Colon (tissue), 2 donors: ENCODE measurements around the gene TNS3.
A peak's percentile ranks its signal among the peaks of the same experiment; 100 is the strongest.

Experiments
- FAIRE-seq: peaks from 2 replicates; lab custom pipeline; 2012; peaks lifted over from hg19 to GRCh38; lab: Jason Lieb, UNC
- donor health status: control.
- donor health status: control.

The TNS3 gene

DNA sequence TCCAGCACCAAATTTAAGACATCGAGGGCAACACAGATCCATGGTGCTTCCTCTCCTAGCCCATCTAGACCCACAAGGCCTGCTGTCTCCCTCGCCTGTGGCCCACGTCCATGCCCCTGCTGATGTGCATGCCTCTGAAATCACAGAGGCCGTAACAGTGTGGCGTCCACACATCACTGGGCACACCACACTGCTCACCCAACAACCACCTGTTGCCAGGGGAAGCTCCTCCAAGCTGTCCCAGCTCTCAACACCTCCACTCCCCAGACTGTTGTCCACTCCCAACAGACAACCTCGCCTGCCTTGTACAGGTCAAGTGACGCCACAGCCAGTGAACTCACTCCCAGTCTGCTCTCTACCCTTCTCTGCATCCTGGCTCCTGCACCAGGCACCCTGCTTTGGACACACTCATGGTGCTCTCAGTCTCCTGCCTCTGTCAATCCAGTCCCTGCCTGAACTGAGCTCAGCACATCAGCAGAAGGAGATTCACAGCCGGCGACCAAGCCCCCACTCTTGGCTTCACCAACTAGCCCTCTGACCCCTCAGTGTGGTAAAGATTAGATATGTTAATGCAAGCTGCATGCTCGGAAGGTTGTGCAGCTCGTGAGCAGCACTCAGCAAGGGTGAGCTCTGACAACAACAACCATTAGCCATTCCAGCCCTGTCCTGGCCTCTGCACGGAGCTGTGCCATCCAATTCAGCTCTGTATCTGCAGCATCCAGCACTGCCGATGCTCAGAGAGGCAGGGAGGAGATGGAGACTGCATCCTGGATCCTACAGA lies 197.0 kb downstream of the TNS3 start:
- FAIRE-seq: no peak

DNA sequence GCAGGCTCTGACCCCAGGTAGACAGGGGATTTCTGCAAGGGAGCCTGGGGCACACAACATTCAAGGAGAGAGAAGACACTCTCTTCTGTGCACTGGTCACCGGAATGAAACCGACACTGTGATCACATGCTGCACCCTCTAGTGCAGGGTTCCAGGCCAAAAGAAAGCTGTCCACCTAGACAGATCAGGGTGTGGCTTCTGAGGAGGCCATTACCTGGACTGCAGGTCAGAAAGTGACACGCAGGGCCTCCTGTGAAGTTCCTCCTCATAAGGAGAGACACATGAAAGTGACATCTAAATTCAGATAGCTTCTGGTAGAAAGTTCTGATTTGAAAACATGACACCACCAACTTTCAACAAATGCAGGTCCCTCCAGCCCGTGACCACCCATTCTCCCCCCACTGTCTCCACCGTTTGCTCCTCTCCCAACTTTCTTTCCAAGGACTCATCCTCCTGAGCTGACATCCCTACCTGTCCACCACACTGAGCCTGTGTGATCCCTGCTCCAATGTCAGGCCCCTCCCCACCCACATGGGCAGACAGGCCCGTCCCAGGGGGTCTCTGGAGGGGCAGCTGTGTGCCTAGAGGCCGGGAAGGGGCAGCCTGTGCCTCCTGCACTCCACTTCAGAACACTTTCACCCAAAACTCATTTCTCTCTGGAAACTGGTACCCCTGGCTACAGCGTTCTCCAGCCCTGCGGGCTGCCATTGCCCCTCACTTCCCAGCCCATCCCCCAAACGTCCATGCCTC lies 198.0 kb downstream of the TNS3 start:
- no peak for FAIRE-seq

DNA sequence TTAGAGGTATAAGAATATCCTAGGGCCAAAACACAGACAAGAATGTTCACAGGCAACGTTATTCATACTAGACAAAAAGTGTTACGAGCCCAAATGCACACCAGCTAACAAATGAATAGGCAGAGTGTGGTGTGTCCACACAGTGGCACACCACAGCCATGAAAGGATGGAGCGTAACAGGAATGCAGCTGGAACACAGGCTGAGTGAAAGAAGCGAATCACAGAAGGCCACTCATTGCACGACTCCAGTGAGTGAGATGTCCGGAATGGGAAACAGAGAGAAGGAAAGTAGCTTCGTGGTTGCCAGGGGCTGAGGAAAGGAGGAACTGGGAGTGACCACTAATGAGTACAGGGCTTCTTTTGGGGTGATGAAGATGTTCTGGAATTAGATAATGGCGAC lies 198.8 kb downstream of the TNS3 start:
- no peak for FAIRE-seq

DNA sequence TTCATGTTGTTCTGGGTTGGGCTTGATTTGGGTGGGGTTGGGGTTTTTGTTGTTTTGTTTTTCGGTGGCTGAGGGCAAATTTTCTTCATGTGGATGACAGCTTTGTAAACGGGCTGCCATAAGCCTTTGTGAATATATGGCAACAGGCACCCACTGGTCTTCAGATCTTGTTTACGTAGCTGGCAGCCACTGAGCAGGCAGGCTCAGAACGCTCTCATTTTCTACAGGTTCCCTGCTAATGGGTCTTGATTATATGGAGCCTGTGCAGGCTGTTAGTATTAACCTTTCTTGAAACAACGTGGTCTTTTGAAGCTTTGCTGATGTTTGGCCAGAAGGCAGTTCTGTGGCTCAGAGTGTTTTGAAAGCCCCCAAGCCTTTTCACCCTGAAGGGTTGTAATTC lies 199.7 kb downstream of the TNS3 start:
- FAIRE-seq: no peak

DNA sequence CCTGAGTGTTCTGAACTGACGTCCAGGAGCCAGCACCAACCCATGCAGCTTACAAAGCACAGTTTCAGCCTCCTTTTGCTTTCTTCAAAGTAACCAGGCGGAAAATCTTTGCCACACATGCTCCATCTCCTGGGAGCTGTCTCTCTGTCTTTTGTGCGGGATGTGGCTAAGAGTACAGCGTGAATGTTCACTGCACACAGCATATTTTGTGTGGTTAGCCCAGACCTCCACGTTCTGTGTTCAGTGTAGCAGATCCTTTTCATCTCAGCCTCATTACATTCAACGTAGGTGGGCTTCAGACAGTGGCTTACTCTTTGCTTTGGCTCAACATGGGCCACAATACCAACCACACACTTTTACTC lies 200.8 kb downstream of the TNS3 start:
- FAIRE-seq: no peak

DNA sequence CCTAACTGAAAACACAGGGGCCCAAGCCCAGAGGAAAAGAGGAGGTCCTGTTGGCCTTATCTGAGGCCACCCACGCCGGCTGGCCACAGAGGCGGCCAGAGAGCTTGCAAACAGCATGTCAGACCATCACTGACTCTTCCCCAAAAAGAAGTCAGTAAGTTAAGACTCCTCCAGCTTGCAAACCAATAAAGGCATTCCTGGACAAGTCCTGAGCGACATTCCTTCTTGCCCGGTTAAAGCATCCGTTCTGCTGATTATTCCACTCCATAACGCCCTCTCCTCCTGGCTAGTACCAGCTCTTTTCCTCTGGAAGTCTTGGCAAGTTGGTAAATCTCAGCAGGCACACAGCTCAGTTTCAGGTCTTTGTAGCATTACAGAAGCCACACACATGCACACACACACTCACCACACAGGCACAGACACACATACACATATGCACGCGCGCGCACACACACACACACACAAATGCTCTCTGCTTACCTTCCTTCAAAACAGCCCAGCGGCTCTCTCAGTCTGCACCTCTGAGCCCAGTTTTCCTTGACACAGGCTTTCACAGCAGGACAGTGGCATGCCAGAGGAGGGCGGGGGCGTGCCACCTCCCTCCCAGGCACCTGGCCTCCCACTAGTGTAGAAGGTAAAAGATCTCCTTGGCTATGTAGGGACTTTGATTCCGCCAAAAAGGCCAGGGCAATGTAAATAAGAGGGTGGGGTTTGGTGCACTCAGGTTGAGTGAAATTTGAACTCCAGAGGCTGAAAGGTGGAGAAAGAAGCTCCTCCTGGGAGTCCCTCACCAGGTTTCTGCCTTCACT lies 201.4 kb downstream of the TNS3 start:
- no peak for FAIRE-seq

DNA sequence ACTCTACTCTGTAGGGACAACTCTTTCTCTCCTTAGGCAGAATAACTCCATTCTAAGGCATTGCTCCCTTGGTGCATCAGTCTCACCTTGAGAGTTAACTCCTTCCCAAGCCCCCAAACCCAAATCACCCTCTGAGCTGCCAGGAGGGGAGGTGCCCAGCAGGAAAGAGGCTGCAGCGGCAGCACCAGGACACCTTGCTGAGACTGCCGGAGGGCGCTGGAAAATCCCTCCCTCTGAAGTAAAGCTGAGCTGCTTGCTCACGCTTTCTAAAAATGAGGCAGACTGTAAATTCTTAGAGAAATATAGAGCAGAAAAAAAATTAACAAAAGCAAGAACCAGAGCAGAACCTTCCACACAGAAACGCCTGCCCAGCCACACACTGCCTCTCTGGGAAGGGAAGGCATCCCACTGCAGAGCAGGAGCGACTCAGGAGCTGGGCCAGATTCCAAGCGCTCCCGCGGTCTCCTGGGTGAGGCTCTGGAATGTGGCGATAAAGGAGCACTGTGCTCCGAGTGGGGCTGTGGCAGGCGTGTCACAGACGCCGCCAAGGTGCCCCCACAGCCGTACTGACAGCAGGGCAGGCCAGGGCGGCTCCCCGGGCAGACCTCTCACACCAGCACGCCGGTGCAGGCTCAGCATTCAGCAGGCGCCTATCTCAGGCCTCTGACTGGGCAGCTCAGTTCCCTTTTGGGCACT lies 202.1 kb downstream of the TNS3 start:
- FAIRE-seq: no peak

DNA sequence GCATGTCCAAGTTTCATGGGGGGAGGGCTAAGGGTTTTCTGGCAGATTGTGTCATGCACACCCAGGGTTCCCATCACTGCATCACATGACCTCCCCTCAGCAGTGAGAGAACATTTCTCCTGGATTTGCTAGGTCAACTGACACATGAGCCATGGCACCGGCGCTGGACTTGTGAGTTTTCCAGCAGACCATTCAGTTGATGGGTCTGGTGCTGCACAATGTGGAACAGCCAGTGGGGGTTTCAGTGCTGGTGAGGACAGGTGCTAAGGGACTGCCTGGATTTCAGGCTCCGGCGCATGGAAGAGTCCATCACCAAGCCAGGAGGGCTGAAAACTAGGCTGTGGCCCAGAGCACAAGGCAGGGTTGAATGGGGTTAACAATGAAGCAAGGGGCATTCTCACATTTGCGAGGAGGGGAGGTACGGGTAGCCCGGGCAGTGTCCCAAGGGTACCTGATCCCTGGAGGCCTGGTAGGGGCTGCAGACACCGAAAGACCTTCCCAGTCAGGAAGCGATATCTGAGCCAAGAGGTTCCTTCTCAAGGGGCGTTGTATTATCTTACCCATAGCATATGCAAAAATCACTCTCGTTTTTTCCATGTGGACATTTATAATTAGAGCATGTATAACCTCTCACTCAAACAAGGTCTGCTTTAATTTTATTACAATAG lies 203.0 kb downstream of the TNS3 start:
- FAIRE-seq: no peak

DNA sequence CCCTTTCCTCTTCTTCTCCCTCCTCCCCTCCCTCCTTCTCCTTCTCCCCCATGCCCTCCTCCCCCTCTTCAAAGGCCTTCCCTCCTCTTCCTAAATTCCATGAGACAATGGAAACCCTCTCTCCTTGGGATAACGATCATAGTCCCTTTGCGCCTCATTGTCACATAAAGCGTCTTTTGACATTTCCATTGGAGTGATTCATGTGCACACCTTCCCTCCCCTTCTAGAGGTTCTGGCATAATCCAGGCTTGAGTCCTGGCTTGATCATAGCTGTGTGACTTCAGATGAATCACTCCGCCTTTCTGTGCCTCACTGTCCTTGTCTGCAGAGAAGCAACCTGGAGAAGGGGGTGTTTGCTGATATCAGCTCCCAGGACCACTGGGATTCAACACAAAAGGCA lies 204.2 kb downstream of the TNS3 start:
- FAIRE-seq: no peak

DNA sequence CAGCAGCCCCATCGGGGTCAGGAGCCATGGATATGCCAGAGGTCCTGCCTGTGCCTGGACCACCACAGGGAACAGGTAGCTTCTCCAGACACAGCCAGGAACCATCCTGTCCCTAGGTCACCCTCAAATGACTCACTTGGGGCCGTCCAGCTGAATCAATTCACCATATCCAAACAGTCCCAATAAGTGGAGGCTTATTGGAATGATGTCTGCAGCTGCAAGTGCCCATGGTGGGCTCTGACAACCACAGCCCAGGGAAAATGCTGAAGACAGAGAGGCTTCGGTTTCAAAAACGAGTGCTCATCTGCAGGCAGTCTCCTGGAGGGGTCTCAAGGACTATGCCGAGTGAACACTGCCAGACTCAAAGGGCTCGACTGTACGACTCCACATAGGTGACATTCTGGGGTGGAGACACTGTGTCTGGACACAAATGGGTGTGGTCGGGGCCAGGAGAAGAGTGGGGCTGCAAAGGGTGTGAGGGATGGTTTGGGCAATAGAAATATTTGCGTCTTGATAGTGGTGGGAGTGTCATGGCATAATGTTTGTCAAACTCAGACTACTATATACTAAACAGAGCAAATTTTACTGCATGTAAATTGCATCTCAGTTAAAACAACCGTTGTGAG lies 204.8 kb downstream of the TNS3 start:
- FAIRE-seq: no peak

DNA sequence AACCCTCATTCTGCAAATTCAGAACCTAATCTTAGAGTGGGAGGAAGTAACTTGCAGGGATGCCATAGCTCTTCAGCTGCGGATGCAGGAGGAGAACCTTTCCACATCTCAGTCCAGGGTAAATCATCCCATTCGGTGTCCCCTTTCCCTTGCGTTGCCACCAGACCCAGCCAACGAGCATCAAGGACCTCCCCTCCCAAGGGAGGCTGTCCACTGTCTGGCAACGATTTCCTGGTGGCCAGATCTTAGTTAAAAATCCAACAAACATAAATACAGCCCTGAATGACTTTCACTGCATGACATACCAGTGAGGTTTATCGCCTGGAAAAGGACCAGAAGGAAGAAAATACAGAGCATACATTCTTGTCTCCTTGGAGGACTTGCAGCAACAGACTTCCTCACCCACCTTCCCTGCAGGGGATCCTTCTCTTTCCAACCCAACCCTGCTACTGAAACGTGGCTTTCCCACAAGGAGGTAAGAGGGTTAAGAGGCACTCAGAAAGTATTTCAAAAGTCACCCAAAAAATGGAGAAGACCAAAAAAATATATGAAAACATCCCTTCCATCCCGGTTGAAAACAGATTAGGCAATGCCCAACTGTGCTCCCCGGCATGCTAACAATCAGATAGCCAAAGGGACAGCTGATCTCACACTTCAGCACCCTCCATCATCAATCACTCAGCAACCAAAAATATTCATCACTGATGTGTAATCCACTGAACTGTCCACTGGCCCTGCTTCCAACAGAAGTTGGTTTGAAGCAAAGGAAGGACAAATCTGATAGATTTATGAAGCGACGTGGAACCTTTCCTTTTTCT lies 206.6 kb downstream of the TNS3 start:
- FAIRE-seq: no peak

DNA sequence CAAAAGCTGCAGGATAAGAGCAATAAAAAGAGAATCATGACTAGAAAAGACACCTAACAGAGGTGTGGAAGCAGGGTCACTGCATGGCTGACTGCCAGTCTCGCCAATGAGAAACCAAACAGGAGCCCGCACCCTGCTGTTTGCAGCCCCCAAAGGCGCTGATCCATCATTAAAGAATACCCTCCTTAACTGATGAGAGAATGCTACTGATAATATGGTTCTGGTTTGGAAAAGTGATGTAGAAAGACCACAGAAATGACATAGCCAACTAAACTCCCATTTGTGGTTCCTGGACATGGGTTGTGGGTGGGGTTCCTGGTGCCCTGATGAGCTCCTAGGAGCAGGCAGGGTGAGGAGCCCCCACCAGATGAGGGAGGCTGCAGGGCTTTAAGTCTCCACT lies 207.4 kb downstream of the TNS3 start:
- FAIRE-seq: no peak

DNA sequence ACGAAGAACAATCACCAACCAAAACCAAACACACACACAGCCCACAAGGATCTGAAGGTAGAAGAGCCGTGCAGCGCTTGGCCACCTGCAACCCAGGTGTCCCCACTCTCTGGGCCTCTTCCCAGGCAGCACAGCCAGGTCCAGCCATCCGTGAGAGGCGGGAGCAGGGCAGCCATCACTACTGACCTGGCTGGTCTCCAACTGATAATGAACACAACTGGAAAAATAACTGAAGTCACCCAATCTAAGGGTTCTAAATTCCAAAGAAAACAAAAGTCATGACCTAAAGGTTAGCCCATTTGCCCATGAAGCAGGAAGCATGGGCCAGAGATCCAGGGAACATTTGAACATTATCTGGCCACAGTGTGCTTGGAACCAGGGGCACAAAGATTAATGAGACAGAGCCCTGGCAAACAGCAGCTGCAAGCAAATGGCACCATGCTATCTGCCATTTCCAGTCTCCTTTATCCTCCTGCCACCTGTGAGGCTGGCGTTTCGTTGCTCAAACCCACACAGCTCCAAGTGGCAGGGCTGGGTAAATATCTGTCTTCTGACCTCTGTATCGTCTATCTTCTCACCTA lies 207.9 kb downstream of the TNS3 start:
- FAIRE-seq: no peak

DNA sequence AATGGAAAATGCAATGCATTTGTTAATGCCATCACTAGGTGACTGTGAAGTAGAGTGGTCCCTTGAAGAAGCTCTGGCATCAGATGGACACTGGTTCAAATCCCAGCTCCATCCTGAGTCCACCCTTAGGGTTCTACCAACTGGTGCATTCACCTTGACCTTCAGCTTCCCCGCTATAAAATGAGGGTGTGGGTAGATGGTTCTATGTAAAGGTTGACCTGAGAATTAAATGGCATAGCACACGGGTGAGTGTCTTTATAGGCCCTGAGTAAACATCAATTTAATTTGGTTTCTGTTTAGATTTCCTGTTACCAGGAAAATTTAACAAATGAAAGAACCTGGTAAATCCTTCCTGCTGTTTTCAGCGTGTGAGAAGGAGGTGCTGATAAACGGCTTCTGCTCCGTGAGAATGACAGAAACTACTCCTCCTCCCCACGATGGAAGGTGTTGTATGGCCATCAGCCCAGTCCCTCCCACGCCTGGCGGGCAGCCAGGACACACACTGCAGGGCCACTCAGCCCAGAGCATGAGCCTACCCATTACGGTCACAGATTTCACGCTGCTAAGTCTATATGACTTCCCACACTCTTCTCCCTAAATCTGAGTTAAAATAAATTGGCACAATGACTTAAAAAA lies 210.1 kb downstream of the TNS3 start:
- FAIRE-seq: peak; percentile 81

DNA sequence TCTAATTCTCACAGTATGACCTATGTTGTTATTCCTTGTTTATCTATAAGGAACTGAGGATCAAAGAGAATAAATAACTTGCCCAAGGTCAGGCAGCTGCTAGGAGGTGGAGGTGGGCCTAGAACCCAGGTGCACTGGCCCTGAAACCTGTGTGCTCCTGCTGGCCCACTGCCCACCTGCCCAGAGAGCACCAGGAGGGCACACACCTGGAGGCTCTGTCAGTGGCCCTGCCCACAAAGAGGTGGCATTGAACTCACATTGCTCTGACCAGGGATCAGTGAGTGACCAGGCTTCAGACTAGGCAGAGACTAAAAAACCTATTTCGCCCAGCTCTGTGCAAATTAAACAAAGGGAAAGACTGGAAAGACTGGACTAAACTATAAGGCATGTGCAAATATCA lies 210.6 kb downstream of the TNS3 start:
- no peak for FAIRE-seq

DNA sequence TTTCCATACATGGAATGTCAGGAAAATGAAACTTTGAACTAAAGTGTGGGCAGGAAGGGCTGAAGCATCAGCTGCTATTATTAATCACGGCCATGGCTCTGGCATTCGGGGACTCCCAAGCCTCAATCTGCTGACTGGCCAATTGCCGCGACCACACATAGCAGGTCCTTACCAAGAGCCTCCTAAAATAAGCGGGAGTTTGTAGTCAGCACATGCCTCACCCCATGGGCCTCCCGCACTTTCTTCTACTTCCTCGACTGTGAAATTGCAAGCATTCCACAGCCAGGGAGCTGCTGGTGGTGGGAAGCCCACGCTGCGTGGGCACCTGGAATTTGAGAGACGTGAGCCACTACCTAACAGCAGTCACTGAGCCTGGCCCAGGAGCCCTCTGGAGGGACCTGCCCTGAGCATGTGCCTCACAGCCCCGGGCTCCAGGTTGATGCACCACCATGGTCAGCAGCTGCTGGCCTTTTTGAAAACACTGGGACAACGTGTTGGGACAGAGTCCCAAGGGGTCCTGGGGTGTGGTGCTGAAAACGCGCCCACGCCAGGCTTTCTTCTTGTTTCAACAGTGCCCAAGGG lies 211.4 kb downstream of the TNS3 start:
- FAIRE-seq: no peak

DNA sequence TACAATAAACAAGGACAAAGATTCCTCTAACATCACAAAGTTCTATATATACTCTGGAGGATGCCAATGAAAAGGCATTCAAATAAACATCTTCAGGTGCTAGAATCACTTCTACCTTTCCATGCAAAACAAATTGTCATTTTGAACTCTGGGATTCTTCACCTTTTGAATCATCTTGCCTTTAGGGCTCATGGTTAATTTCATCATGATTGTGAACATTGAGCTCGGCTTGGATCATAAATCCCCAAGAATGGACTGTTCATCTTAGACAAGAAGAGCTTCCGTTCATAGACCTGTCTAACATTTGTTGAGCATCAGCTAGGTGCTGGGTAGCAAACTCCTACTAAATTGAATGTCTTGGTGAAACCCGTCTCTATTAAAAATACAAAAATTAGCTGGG lies 212.2 kb downstream of the TNS3 start:
- no peak for FAIRE-seq

DNA sequence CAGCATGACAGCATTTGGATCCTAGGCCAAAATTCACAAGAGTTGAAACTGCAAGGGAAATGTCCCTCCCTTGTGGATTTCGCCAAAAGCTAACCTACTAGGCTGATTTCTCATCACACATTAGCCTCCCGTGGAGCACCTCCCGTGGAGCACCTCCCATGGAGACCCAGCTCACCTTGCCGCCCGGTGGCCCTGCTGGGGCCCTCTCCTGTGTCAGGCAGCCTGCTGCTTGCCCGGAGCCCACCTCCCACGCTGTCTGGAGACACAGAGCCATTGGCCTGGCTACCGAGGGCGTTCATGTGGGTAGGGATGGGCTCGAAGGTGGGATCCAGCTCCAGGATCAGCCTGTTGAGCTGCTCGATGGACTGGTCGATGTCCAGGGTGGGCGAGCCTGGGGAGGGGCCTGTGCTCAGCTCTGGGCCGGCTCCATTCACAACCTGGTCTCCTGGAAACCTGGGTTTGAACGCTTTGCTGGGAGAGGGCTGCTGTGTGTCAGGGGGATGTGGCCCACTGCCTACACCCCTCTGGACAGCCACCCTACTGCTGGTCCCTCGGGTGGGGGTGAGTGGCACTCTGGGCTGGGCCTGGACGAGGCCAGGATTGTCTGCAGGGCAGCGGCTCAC lies 213.6 kb downstream of the TNS3 start:
- no peak for FAIRE-seq

DNA sequence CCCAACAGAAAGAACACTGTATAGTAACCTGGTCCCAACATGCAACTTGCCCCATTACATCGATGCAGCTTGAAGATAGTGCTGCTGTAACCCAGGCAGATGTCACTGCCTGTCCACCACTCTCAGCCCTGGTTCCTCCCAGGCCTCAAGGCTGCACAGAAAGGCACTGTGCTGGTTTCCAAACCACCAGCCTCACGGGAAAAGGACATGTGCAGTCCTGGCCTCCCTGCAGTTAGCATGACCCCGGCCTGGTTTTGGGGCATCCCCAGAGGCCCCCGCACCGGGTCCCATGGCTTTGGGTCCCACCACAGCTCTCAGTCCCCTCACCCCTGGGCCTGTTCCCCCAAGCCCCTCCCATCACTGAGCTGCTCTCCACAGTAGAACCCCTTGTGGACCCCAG lies 214.5 kb downstream of the TNS3 start:
- FAIRE-seq: no peak
